ENCODE data around the gene TIGD6.

The TIGD6 gene

DNA sequence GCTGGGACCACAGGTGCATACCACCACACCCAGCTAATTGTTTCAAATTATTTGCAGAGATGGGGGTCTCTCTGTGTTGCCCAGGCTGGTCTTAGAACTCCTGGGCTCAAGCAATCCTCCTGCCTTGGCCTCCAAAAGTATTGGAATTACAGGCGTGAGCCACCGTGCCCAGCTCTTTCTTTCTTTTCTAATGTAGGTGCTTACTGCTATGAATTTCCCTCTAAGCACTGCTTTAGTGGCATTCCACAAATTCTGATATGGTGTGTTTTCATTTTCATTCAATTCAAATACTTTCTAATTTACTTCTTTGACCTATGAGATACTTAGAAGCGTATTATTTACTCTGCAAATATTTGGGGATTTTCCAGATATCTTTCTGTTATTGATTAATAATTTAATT lies 15.0 kb upstream of the TIGD6 start:
- DNase-seq = no peak

DNA sequence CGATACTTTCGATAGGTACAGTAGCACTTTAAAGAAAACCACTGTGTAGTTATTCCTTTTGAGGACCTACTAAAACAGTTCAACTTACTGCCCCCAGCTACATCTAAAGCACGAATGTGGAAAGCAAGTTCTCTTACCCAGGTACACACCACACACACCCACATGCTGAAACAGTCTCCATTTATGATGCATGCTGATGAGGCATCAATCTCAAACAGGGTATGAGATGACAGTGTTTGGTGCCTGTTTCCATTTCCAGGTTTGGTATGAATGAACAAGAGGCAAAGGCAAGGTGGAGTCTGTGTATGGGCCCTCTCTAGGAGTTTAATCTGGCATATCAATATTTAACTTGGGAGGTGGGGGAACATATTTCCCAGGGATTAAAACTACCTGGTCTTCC lies 14.0 kb upstream of the TIGD6 start:
- no peak for DNase-seq

DNA sequence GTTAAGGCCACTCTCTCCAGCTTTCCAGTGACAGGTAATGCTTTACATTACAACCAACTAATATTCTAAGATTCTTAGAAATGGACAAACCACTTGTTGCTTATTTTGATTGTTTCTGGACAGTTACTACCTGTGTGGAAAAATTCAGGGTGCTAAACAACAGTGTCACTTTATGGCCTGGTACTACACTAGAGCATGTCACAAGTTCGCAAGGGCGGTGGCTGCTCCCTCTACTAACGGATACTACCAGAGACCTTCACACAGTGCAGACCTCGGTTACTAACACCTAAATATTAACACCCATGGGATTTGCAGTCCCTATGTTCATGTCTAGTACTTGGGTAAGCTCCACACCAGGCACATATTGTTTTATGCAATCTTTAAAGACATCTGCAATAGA lies 13.5 kb upstream of the TIGD6 start:
- DNase-seq = no peak

DNA sequence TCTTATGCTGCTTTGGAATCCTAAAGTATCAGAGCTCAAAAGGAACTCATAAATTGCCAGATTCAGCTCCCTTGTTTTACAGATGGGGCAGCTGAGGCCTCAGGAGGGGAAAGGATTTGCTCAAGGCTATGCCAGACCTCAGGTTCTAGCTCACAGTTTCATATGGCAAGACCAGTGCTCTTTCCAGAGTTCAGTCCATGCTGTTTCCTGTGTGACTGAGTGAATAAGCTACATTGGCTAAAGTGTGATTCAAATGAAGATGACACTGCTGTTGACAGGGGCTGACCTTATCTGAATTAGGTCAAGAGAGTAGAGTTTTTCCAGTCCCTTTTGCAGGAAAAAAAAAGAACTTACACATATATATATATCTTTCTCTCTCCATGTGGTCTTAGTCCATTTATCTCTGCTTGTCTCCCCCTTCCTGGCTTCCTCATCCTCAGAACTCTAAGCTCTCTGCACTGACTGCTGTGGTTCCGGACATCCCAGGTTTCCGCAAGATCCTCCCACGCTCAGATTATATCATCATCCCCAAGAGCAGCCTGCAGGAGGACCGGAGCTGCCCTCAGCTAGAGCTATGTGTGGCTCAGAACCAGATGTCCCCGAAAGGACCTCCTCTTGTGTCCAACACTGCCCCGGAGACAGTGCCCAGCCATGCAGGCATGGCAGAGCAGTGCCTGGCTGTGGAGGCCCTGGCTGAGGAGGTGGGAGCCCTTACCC lies 9.4 kb upstream of the TIGD6 start:
- DNase-seq = no peak

DNA sequence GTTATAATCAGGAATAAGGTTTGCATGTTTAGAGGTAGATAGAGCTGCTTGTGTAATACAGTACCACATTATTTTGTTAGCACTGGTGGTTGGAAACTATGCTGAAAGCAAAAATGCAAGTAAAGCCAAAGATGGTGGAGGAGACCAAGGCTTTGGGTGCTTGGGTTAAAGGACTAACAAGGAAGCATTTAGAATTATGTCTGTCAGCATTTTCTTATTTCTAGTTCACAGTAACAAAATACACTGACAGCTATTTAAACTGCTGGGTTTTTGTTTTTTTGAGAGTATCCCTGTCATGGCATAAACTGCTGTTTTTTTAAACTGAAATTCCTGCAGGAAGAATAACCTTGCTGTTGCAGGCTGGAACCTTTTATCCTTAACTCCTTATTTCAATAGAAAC lies 6.6 kb upstream of the TIGD6 start:
- DNase-seq = no peak

DNA sequence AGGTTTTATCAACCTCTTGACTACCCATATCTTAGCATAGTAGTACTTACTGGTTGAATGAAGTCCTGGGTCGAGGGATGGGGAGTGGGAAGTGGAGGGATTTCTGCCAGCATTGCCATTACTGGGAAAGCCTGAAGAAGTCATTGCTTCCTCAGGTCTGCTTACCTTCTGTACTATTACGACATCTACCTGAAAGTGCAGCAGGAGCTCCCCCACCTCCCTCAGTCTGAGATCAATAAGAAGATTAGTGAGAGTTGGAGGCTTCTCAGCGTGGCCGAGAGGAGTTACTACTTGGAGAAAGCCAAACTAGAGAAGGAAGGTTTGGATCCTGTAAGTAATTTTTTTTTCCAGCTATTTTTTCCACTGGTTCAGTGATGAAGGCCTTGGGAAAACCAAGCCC lies 5.9 kb upstream of the TIGD6 start:
- no peak for DNase-seq

DNA sequence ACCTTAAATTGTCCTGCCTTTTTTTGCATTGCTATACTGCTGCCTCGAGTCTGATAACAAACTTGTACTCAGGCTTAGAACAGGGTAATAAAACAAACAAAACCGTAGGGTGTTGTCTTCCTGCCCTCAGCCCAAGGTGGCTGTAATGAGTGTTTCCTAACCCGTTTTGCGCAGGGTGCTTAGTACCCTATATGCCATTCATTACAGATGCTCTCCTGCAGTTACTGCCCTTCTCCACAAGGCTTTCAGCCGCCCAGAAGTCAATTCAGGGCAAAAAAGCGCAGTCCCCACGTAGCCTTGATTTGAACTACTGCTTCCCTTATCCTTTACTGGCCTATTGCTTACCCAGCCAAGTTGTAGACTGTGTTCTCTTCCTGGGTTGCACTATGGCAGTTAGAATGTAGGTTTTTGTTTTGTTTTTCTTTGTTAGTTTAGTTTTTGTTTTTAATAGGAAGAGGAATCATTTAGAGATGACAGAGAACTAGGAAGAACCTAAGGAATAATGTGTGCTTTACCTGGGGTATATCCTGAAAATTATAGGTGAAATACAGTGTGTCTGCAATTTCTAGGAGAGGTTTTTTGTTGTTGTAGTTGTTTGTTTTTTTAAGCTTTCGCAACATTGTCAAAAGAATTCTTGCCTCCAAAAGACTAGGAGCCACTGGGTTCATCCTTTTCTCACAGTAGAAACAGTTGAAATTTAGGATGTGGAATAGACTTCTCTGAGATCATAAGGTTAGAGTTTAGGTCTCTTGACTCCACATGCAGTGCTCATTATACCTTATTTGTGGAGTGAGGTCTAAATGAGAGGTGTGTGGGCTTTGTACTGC lies 1.4 kb upstream of the TIGD6 start:
- DNase-seq = peak; percentile 15

DNA sequence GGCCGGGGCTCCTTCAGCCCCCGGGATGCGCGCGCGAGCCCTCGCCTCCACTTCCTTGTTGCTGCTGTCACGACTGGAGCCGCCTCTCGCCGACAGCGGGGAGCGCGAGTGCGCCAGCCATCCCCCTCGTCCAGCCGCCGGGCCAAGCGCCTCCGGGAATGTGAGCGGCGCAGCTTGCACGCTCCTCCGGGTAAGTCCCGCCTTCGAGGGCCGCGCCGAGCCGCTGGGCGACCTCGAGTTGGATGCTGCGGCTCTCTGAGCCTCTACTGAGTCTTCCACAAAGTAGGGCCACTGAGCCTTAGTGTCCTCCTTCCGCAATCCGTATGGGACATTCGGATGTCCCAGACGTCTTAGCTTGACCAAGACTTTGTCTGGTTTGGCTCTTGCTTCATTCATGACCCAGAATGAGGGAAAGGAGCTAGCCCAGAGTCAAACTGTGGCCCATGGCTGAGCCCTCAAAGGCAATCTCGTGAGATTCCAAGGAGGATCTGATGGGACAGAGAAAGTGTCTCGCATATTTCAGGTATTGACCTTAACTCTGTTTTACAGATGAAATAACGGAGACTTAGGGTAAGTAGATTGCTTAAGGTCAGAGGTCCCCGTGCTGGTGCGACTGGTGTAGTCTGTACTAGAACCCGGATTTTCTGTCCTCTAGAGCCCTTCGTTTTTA lies 671 bp upstream of the TIGD6 start:
- DNase-seq = no peak

DNA sequence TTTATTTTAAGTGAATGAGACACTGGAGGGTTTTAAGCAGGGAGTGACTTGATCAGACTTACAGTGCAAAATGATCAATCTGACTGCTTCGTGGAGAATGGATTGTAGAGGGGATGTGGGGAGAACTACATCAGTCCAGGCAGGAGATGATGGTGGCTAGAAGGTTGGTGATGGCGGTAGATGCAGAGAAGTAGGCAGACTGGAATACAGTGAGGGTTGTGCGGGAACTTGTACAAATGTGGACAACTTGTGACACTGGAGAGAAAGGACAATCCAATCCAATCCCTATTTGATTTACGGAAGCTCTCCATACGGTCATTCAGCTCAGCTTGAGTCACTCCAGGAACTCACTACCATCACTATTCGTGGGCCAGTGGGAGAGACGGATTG lies 593 bp downstream of the TIGD6 start:
- DNase-seq = no peak

DNA sequence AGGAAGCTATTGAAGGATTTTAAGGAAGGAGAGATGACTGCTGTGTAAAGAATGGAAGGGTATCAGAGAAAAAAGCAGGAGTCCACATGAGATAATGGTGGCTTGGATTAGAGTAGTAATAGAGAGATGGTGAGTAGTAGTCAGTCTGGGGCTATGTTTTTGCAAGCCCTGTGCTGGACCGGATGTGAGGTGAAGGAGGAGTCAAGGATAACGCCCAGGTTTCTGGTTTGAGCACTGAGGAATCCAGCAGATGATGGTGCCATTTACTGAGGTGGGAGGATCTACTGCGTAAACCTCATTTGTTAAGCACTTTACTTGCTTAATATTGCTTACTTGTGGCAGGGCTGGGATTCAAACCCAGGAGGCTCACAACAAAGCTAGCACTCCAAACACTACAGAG lies 1.1 kb downstream of the TIGD6 start:
- peak; percentile 22 for DNase-seq

DNA sequence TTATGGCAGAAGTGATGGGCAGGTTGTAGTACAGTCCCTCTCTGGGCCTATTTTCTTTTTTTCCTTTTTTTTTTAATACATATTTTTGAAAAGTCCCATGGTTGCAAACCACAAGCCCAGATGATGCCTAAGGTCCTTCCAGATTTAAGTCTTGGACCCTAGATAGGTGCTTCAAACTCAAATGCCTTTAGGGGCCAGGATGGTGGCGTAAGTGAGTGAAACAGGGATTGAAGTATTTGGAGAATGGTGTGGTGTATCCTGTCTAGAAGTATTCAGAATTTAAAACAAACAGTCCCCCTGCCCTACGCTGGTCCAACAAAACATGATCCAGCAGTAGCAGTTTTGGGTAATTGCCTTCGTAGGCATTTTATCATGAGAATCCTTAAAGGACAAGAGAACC lies 2.2 kb downstream of the TIGD6 start:
- DNase-seq = no peak

DNA sequence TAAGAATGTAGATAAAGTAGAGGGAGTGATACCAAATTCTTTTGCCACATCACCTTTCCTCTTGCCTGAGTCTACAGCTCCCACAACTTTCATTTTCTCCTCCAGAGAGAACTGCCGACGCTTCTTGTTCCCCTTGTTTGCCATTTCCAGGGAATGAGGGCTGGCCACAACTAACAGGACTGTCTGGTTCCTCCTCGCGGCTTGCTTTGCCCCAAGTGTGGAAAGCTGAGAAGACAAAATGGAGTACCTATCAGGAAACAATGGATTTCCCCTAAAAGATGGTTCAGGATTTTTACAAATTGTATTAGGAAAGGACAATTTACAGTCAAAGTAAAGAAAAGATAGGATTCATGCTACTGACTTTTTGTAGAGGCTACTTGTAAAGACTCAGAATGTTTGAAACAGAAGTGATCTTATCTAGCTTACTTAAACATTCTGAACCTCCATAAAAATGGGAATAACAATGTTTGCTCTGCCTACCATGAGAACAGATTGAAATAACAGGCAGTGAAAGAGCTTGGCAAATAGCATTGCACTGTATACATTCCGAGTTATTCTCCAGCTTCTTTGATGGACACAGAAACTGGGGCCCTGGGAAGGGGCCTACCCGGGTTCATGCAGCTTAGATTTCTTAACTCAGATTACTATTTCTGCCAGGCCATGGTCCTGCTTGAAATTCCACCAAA lies 4.1 kb downstream of the TIGD6 start:
- no peak for DNase-seq

DNA sequence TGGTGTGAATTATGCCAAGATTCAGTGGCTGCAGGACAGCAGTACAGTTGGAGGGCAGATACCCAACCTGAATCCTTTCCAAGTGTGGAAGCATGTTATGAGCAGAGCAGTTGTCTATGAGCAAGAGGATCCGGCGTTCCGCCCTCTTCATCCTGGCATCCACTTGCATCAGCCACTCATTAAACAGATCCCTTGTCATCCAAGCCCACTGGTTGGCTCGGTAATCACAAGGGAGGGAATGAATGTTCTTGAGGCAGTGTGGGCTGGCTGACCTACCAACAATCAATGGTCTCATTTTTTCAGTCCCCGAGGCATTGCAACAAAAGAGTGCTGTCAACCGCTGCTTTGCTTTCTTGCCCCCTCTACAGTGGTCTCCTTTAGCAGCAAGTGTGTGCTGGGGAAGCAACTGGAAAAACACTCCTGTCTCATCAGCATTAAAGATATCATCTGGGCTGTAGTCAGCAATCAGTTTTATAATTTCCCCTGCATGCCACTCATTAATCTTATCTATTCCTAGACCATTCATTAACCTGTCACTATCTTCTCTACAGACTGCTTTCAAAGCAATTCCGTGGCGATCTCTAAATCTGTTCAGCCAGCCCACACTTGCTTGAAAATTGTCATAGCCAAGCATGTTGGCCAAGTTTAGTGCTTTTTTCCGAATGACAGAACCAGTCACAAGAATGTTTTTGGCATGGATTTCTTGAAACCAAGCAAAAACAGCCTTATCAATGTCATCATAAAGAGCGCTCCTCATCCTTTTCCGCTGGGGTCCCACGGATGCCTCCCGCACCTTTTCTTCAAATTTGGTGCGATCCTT lies 4.9 kb downstream of the TIGD6 start:
- no peak for DNase-seq

DNA sequence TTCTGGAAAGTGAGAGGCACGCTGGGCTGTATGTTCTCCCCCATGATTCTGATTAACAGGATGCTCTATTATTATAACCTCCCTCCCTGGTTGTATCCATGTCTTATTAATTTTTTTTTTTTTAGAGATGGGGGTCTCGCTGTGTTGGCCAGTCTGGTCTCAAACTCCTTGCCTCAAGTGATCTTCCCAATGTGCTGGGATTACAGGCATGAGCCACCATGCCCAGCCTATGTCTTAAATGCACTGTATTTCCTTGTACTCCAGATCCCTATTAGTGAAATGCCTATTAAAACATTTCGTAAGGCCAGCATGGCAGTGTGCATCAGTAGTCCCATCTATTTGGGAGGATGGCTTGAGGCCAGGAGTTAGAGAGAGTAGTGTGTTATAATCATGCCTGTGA lies 7.0 kb downstream of the TIGD6 start:
- DNase-seq = no peak

DNA sequence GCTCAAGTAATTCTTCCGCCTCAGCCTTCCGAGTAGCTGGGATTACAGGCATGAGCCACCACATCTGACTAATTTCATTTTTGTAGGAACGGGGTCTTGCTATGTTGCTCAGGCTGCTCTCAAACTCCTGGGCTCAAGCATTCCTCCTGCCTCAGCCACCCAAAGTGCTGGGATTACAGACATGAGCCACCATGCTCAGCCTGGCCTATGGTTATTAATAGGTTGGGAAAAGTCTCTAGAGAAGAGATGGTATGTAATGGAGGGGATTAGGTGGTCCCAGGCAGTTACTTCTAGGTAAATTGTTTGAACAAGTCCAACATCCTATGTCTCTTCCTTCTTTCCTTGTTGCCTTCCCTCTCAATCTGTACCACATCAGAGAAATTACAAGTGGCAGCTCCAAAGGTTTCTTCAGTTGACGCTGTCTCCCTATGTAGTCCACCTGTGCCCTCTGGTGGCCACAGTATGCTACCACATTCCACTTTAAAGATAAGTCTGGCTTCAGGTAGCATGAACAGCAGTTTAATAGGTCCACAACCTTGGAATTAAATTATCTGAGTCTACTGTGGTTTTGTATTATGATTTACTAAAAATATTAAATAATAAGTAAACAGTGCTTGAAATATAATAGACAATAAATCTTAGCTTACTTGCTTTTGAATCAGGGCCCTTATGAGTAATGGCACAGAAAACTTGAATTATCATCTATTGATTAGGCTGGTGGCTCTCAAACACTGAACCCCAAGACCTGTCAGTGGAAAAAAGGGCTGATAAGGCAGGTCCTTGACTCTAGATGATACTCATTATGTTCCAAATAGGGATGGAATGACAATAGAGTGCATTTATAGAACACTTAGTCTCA lies 9.7 kb downstream of the TIGD6 start:
- DNase-seq = peak; percentile 47

DNA sequence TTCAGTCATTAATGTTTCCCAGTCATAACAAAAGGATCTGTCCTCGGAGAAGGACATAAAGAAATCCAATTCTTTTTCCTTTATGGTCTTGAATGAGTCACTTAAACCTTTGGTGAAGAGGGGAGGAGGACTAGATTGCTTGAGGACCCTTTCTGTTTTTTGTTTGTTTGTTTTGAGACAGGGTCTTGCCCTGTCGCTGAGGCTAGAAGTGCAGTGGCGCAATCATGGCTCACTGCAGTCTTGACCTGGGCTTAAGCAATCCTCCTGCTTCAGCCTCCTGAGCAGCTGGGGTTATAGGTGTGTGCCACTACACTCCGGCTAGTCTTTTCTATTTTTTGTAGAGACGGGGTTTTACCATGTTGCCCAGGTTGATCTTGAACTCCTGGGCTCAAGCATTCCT lies 12.3 kb downstream of the TIGD6 start:
- no peak for DNase-seq

DNA sequence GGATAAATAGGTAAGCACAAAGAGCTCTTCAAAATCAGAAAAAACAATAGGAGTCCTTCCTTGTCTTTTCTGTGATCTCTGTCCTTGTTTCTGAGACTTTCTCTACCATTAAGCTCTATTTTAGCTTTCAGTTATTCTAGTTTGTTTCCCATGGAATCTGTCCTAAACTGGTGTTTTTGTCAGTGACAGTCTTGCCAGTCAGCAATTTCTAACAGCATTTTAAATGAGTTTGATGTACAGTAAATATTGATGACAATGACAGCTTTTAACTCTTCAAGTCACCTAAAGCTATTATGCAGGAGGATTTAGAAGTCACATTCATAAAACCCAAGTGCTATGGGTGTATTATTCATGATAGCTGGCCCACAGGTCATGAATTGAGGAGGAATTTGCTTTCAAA lies 17.9 kb downstream of the TIGD6 start:
- no peak for DNase-seq

DNA sequence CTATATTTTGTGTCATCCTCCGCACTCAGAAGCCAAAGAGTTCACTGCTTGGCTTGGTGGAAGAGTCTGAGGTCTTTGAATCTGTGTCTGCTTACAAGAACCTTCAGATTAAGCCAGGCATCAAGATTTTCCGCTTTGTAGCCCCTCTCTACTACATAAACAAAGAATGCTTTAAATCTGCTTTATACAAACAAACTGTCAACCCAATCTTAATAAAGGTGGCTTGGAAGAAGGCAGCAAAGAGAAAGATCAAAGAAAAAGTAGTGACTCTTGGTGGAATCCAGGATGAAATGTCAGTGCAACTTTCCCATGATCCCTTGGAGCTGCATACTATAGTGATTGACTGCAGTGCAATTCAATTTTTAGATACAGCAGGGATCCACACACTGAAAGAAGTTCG lies 19.2 kb downstream of the TIGD6 start:
- no peak for DNase-seq

DNA sequence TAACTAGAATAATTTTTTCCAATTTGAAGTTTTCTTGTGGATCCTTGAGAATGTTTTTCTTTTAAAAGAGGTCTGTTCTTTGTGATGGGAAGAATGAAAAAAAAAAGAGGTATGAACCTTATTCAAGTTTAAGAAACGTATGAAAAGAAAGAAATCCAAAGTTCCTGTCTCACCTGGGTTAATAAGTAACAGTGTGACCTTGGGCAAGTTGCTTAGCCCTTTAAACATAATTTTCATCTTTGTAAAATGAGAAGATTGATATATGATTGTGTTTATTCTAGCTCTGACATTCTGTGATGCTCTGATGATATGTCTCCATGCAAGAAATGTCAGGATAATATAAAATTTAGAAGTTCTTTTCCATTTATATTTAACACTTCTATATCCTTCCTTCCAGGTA lies 20.6 kb downstream of the TIGD6 start:
- no peak for DNase-seq

DNA sequence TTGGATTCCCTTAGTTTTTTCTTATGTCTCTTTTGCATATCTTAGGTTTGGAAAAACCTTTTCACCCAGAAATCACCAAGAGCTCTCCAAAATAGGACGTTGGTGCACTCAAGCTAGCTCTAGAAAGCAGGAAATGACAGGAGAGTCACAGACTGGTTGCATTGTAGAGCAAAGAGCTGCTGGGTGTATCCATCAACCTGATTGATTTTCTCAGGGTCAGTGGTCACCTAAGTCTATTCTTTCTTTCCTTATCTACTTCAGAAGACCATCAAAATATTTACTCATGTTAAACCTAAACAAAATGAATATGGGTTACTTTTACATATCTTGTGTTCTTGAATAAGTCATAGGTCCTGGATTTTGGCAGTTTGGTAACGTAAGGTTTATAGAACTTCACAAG lies 25.0 kb downstream of the TIGD6 start:
- no peak for DNase-seq

DNA sequence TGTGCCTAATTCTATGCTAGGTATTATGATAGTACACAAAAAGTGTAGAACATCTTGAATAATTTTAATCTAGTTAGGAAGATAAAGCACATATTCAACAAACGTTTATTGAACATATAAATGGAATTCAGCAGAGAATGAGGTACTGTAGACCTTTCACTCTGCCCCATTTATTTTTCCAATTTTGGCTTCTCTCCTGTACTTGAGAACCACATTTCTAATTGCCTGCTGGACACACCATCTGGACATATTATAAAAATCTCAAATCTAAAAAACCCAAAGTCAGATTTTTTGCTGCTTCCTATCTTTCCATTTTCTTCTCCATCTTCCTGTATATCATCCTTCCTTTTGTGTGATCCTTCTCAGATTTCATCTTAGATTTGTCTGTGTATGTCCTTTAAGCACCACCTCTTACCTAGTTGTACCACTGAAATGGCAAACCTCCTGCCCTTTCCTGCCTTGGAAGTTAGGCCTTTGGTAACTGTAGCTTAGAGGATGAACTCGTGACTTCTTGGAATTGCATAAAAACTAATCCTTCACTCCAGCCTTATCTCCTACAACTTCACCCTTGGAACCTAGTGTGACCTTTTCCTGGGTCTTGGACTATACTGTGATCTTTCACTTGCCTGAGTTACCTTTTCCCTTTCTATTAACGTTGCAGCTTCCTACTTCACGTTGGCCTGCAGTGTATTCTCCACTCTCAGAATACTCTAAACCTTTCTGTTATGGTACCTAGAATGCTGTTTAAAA lies 31.1 kb downstream of the TIGD6 start:
- no peak for DNase-seq

Measured in NCI-H510A (cell line).